Ectodermal cell (in vitro differentiated cells): ENCODE results near the gene MRPL37.

ENCODE experiments used
- H3K27ac ChIP-seq: 2 replicates; pipeline ENCODE4 v1.7.0; 2013; ENCODE audit warnings: mild to moderate bottlenecking, low read depth, low read length; ENCODE audit not compliant: insufficient read depth, poor library complexity, severe bottlenecking
- H3K27me3 ChIP-seq: 2 replicates; pipeline ENCODE4 v1.7.0; 2013; ENCODE audit warnings: mild to moderate bottlenecking, low read length; ENCODE audit not compliant: insufficient read depth, control insufficient read depth, poor library complexity, severe bottlenecking
- H3K36me3 ChIP-seq: one replicate; pipeline ENCODE4 v1.7.0; 2013; ENCODE audit warnings: low read length; ENCODE audit not compliant: control insufficient read depth, insufficient read depth
- H3K4me1 ChIP-seq: one replicate; pipeline ENCODE4 v1.7.0; 2013; ENCODE audit warnings: low read length; ENCODE audit not compliant: control insufficient read depth, insufficient read depth
- H3K4me3 ChIP-seq: 2 replicates; pipeline ENCODE4 v1.7.0; 2013; ENCODE audit warnings: low read depth, low read length, control low read depth; ENCODE audit not compliant: insufficient read depth
- H3K9me3 ChIP-seq: 2 replicates; pipeline ENCODE4 v1.7.0; 2013; ENCODE audit warnings: mild to moderate bottlenecking, low read length, moderate library complexity; ENCODE audit not compliant: control insufficient read depth
- WGBS, 2 experiments: methylation state at CpG; one replicate each; pipeline ENCODE4 v1.1.7; 2013; ENCODE audit warnings: missing lambda C conversion rate in 2 of 2; 5-methylcytosine and 5-hydroxymethylcytosine counted together

Gene MRPL37

GRCh38 chr1:54171606-54172005, 28.4 kb upstream of the MRPL37 start:
- Histone ChIP-seq H3K27me3 (no peaks in the 10 kb centered on the region), H3K4me1 (peaks cover 6% of the 10 kb centered on the region), H3K36me3 (no peaks in the 10 kb centered on the region), H3K4me3 (no peak overlapping the region), H3K27ac (no peak overlapping the region), H3K9me3 (no peaks in the 10 kb centered on the region)
- 87 to 89% methylated on average over 8 of the region's 8 CpGs for WGBS, 2 experiments

GRCh38 chr1:54172614-54173599, 27.1 kb upstream of the MRPL37 start:
- Histone ChIP-seq H3K9me3 (no peaks in the 10 kb centered on the region), H3K27ac (peak overlapping the region; percentile 63), H3K27me3 (no peaks in the 10 kb centered on the region), H3K36me3 (no peaks in the 10 kb centered on the region), H3K4me3 (no peak overlapping the region), H3K4me1 (peaks cover 6% of the 10 kb centered on the region)
- 87 to 90% methylated on average over 9 to 10 of the region's 10 CpGs for WGBS, 2 experiments

- no peak overlapping the region for H3K27ac ChIP-seq
- H3K27me3 ChIP-seq = no peaks in the 10 kb centered on the region
- WGBS, 2 experiments = 75 to 79% methylated on average over 9 of the region's 9 CpGs
- no peak overlapping the region for H3K4me3 ChIP-seq
- peaks cover 6% of the 10 kb centered on the region for H3K4me1 ChIP-seq
- H3K36me3 ChIP-seq = no peaks in the 10 kb centered on the region
- no peaks in the 10 kb centered on the region for H3K9me3 ChIP-seq
Measured at GRCh38 chr1:54173681-54174080, 26.3 kb upstream of the MRPL37 start.

- no peaks in the 10 kb centered on the region for H3K9me3 ChIP-seq
- no peak overlapping the region for H3K27ac ChIP-seq
- H3K4me3 ChIP-seq = no peak overlapping the region
- no peaks in the 10 kb centered on the region for H3K36me3 ChIP-seq
- 90 to 91% methylated on average over 4 of the region's 4 CpGs for WGBS, 2 experiments
- no peaks in the 10 kb centered on the region for H3K27me3 ChIP-seq
- peaks cover 6% of the 10 kb centered on the region for H3K4me1 ChIP-seq
Measured at GRCh38 chr1:54174106-54174505, 25.9 kb upstream of the MRPL37 start.

GRCh38 chr1:54176621-54177327, 23.2 kb upstream of the MRPL37 start:
- Histone ChIP-seq H3K36me3 (no peaks in the 10 kb centered on the region), H3K4me1 (peaks cover 6% of the 10 kb centered on the region), H3K9me3 (no peaks in the 10 kb centered on the region), H3K4me3 (no peak overlapping the region), H3K27me3 (no peaks in the 10 kb centered on the region), H3K27ac (no peak overlapping the region)
- 90 to 94% methylated on average over 6 of the region's 6 CpGs for WGBS, 2 experiments

GRCh38 chr1:54177726-54178125, 22.2 kb upstream of the MRPL37 start:
- no peak overlapping the region for H3K27ac ChIP-seq
- 91% methylated on average over 8 of the region's 8 CpGs for WGBS, 2 experiments
- H3K27me3 ChIP-seq = no peaks in the 10 kb centered on the region
- no peak overlapping the region for H3K4me3 ChIP-seq
- H3K36me3 ChIP-seq = no peaks in the 10 kb centered on the region
- H3K9me3 ChIP-seq = no peaks in the 10 kb centered on the region
- peaks cover 6% of the 10 kb centered on the region for H3K4me1 ChIP-seq

GRCh38 chr1:54178296-54179070, 21.5 kb upstream of the MRPL37 start:
- no peak overlapping the region for H3K27ac ChIP-seq
- H3K9me3 ChIP-seq = no peaks in the 10 kb centered on the region
- WGBS, 2 experiments = 92 to 94% methylated on average over 9 of the region's 9 CpGs
- no peak overlapping the region for H3K4me3 ChIP-seq
- peaks cover under 1% of the 10 kb centered on the region for H3K4me1 ChIP-seq
- H3K27me3 ChIP-seq = no peaks in the 10 kb centered on the region
- H3K36me3 ChIP-seq = no peaks in the 10 kb centered on the region

- H3K27ac ChIP-seq = peak overlapping the region; percentile 32
- no peaks in the 10 kb centered on the region for H3K36me3 ChIP-seq
- no peaks in the 10 kb centered on the region for H3K9me3 ChIP-seq
- H3K27me3 ChIP-seq = no peaks in the 10 kb centered on the region
- 79 to 81% methylated on average over 4 of the region's 5 CpGs for WGBS, 2 experiments
- no peak overlapping the region for H3K4me3 ChIP-seq
- no peaks in the 10 kb centered on the region for H3K4me1 ChIP-seq
Measured at GRCh38 chr1:54180701-54181360, 19.1 kb upstream of the MRPL37 start.

- Histone ChIP-seq H3K36me3 (no peaks in the 10 kb centered on the region), H3K4me1 (no peaks in the 10 kb centered on the region), H3K27ac (no peak overlapping the region), H3K4me3 (no peak overlapping the region), H3K27me3 (no peaks in the 10 kb centered on the region), H3K9me3 (no peaks in the 10 kb centered on the region)
- WGBS, 2 experiments = 97 to 98% methylated on average over 3 of the region's 3 CpGs
Measured at GRCh38 chr1:54186056-54186455, 13.9 kb upstream of the MRPL37 start.
